HEK293T (cell line): ENCODE data around the gene LRRC1.

ENCODE experiments used
- CTCF ChIA-PET: fragments of 350-600 bp; formaldehyde crosslinking; extraction: SDS; loops from one replicate; lab custom pipeline; 2021; ENCODE audit warnings: antibody characterized with exemption, inconsistent platforms; lab: Yijun Ruan, JAX
- POLR2A ChIA-PET: fragments of 350-600 bp; formaldehyde crosslinking; extraction: SDS; loops from one replicate; lab custom pipeline; 2020; ENCODE audit warnings: antibody characterized with exemption, inconsistent platforms; lab: Yijun Ruan, JAX
- DNase-seq: peaks from one replicate; pipeline ENCODE4 v3.0.0; 2012; ENCODE audit warnings: mixed read lengths; ENCODE audit errors: extremely low spot score
- ARNT ChIP-seq: fragments of 450-650 bp; IDR thresholded peaks from 2 replicates; pipeline ENCODE4 v1.6.1; 2017; ENCODE audit warnings: mild to moderate bottlenecking
- BHLHE40 ChIP-seq: fragments of 450-650 bp; IDR thresholded peaks from 2 replicates; pipeline ENCODE4 v1.6.1; 2016; ENCODE audit warnings: mild to moderate bottlenecking, moderate library complexity, borderline replicate concordance
- CTBP1 ChIP-seq: fragments of 450-650 bp; IDR thresholded peaks from 2 replicates; pipeline ENCODE4 v1.6.1; 2016; ENCODE audit warnings: borderline replicate concordance
- ELF4 ChIP-seq: fragments of 450-650 bp; IDR thresholded peaks from 2 replicates; pipeline ENCODE4 v1.6.1; 2017; ENCODE audit warnings: antibody characterized with exemption
- FOXA1 ChIP-seq: fragments of 450-650 bp; IDR thresholded peaks from 2 replicates; pipeline ENCODE4 v1.6.1; 2016; ENCODE audit warnings: mild to moderate bottlenecking
- FOXK2 ChIP-seq: fragments of 450-650 bp; IDR thresholded peaks from 2 replicates; pipeline ENCODE4 v1.6.1; 2016; ENCODE audit warnings: mild to moderate bottlenecking
- FOXM1 ChIP-seq: fragments of 450-650 bp; IDR thresholded peaks from 2 replicates; pipeline ENCODE4 v1.6.1; 2017; ENCODE audit warnings: mild to moderate bottlenecking, borderline replicate concordance
- HDGF ChIP-seq: fragments of 450-650 bp; IDR thresholded peaks from 2 replicates; pipeline ENCODE4 v1.6.1; 2017; ENCODE audit warnings: antibody characterized with exemption, borderline replicate concordance
- L3MBTL2 ChIP-seq: fragments of 450-650 bp; conservative IDR thresholded peaks from 2 replicates; pipeline ENCODE4 v1.6.1; 2016; ENCODE audit warnings: mild to moderate bottlenecking
- LEF1 ChIP-seq: fragments of 450-650 bp; IDR thresholded peaks from 2 replicates; pipeline ENCODE4 v1.6.1; 2017; ENCODE audit warnings: mild to moderate bottlenecking, borderline replicate concordance
- NFRKB ChIP-seq: fragments of 450-650 bp; IDR thresholded peaks from 2 replicates; pipeline ENCODE4 v1.6.1; 2016; ENCODE audit warnings: mild to moderate bottlenecking, moderate library complexity
- PKNOX1 ChIP-seq: fragments of 450-650 bp; IDR thresholded peaks from 2 replicates; pipeline ENCODE4 v1.6.1; 2016
- SP1 ChIP-seq: fragments of 450-650 bp; IDR thresholded peaks from 2 replicates; pipeline ENCODE4 v1.6.1; 2017
- SUZ12 ChIP-seq: fragments of 450-650 bp; IDR thresholded peaks from 2 replicates; pipeline ENCODE4 v1.6.1; 2016; ENCODE audit warnings: mild to moderate bottlenecking
- TARDBP ChIP-seq: fragments of 450-650 bp; IDR thresholded peaks from 2 replicates; pipeline ENCODE4 v1.6.1; 2016
- ZNF384 ChIP-seq: fragments of 450-650 bp; IDR thresholded peaks from 2 replicates; pipeline ENCODE4 v1.6.1; 2016

Gene LRRC1

GRCh38 chr6:53858913-53859312 lies 64.1 kb downstream of the LRRC1 start:
- ChIA-PET CTCF (no interaction called here), POLR2A (no interaction called here)
- no peak for TF ChIP-seq FOXM1
- TF ChIP-seq HDGF: no peak
- TF ChIP-seq BHLHE40: no peak
- TF ChIP-seq FOXK2: no peak
- TF ChIP-seq ARNT: no peak
- TF ChIP-seq FOXA1: no peak
- TF ChIP-seq LEF1: no peak
- TF ChIP-seq L3MBTL2: no peak
- no peak for TF ChIP-seq TARDBP
- TF ChIP-seq SP1: no peak
- no peak for TF ChIP-seq SUZ12
- no peak for TF ChIP-seq NFRKB
- no peak for TF ChIP-seq ZNF384
- TF ChIP-seq CTBP1: no peak
- TF ChIP-seq ELF4: no peak
- TF ChIP-seq PKNOX1: no peak
- DNase-seq: no peak

- CTCF ChIA-PET: interaction anchor here (0.6 to 0.7 kb wide), 2 partner anchors 32 to 1206 kb away, joined by 3 to 4 read pairs; no protein-coding TSS in a partner anchor
- no peak for DNase-seq
- TF ChIP-seq FOXA1: no peak
- no peak for TF ChIP-seq SP1
- TF ChIP-seq ZNF384: no peak
- TF ChIP-seq NFRKB: no peak
- TF ChIP-seq ARNT: no peak
- TF ChIP-seq PKNOX1: no peak
- TF ChIP-seq L3MBTL2: no peak
- no peak for TF ChIP-seq TARDBP
- no peak for TF ChIP-seq LEF1
- TF ChIP-seq SUZ12: no peak
- TF ChIP-seq ELF4: no peak
- TF ChIP-seq BHLHE40: no peak
- POLR2A ChIA-PET: no interaction called here
Observed at GRCh38 chr6:53860511-53860910, 65.7 kb downstream of the LRRC1 start.

GRCh38 chr6:53861518-53861917 lies 66.7 kb downstream of the LRRC1 start:
- ChIA-PET CTCF (no interaction called here), POLR2A (no interaction called here)
- no peak for TF ChIP-seq FOXK2
- TF ChIP-seq LEF1: no peak
- no peak for TF ChIP-seq TARDBP
- no peak for TF ChIP-seq HDGF
- no peak for TF ChIP-seq ELF4
- TF ChIP-seq FOXA1: no peak
- TF ChIP-seq SUZ12: no peak
- TF ChIP-seq PKNOX1: no peak
- TF ChIP-seq L3MBTL2: no peak
- no peak for TF ChIP-seq BHLHE40
- TF ChIP-seq NFRKB: no peak
- no peak for TF ChIP-seq ARNT
- TF ChIP-seq ZNF384: no peak
- no peak for TF ChIP-seq FOXM1
- TF ChIP-seq CTBP1: no peak
- no peak for TF ChIP-seq SP1
- no peak for DNase-seq

GRCh38 chr6:53862662-53863462 lies 68.1 kb downstream of the LRRC1 start:
- DNase-seq: no peak
- TF ChIP-seq FOXM1: no peak
- TF ChIP-seq SP1: no peak
- no peak for TF ChIP-seq CTBP1
- TF ChIP-seq ELF4: no peak
- TF ChIP-seq ARNT: no peak
- TF ChIP-seq HDGF: no peak
- TF ChIP-seq NFRKB: no peak
- TF ChIP-seq FOXK2: no peak
- no peak for TF ChIP-seq TARDBP
- TF ChIP-seq SUZ12: no peak
- TF ChIP-seq FOXA1: no peak
- TF ChIP-seq BHLHE40: no peak
- no peak for TF ChIP-seq ZNF384
- no peak for TF ChIP-seq PKNOX1
- no peak for TF ChIP-seq L3MBTL2
- no peak for TF ChIP-seq LEF1
- CTCF ChIA-PET: interaction anchor here (0.6 to 0.7 kb wide), 2 partner anchors 36 to 159 kb away, joined by 3 read pairs; no protein-coding TSS in a partner anchor
- POLR2A ChIA-PET: no interaction called here

GRCh38 chr6:53864781-53865180 lies 70.0 kb downstream of the LRRC1 start:
- POLR2A ChIA-PET: no interaction called here
- DNase-seq: no peak
- no peak for TF ChIP-seq FOXK2
- no peak for TF ChIP-seq FOXA1
- CTCF ChIA-PET: no interaction called here
